Activated CD4-positive, alpha-beta T cell treated with anti-CD3 and anti-CD28 coated beads, Interleukin-2, Interleukin-6, amounts not matched to agents 100 ng/mL and 50 ng/mL, durations not matched to agents 16 hours and 8 hours (primary cell): ENCODE measurements around the gene CAP1.
A peak's percentile ranks its signal among the peaks of the same experiment; 100 is the strongest.
"Not testable (repeated sequence)": the region's sequence is repeated elsewhere in the genome, so short reads cannot be mapped to it uniquely, and the experiment has no call there.

ENCODE experiments used
- DNase-seq: peaks from one replicate; pipeline ENCODE4 v3.0.0-alpha.2; 2020

The CAP1 gene

GRCh38 chr1:40032240-40032891 lies 8.2 kb upstream of the CAP1 start:
- peak; percentile 64 for DNase-seq

DNA sequence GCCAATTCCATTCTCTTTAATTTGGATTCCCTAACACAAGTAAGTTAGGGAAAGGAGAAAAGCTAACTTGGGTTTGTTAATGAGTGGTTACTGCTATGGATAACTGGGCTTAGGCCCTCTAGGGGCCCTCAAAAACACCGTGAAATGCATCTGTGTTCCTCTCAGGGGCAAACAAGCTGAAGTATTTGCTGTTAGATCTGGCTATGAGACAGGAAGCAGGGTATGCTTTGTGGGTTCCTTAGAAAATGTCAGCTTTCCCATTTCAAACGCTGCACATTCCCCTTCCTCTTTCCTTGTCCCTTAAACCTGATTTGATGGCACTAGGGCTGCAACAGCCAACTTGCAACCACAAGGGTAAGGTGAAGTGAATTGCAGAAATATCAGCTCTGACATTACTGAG lies 5.7 kb upstream of the CAP1 start:
- DNase-seq: no peak

GRCh38 chr1:40036574-40036973 lies 4.0 kb upstream of the CAP1 start:
- DNase-seq: no peak

GRCh38 chr1:40037254-40037653 lies 3.3 kb upstream of the CAP1 start:
- DNase-seq: not testable (repeated sequence)

- no peak for DNase-seq
These were observed 1.8 kb upstream of the CAP1 start for GRCh38 chr1:40038697-40039096.

GRCh38 chr1:40039245-40039756 lies 1.2 kb upstream of the CAP1 start:
- no peak for DNase-seq

DNA sequence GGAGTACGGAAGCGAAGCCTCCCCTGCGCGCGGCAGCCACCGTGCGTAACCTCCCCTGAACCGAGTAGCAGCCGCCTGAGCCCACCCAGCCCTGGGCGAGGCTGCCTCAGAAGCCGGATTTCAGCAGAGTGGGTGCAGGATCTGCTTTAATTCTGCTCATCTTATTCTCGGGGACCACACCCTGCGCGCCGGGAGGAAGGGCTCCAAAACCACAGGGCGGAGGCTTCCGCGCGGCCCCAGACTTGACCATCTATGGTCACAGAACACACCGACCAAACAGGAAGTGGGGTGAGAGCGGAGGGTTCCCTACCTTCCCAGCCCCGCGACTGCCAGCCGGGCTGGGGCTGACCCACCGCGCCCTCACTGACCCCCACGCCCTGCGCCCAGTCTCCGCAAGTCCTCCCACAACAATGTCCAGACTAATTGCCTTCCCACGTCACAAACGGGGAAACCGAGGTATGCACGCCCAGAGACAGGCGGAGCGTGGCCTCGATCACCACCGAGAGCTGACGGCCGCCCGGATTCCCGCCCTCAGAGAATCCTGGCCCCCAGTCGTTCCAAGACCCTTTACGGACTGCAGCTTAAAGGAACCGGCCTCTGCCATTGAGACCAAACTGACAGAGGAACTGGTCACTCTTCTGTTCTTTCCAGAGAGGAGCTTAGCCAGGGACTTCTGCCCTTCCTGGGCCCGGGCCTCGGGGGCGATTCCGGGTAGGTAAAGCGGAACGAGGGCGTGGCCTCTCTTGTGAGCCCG lies 595 bp upstream of the CAP1 start:
- DNase-seq: peak; percentile 94

GRCh38 chr1:40041466-40041838 lies 923 bp downstream of the CAP1 start:
- no peak for DNase-seq

- peak; percentile 18 for DNase-seq
These were observed 1.8 kb downstream of the CAP1 start for GRCh38 chr1:40042341-40042740.

DNA sequence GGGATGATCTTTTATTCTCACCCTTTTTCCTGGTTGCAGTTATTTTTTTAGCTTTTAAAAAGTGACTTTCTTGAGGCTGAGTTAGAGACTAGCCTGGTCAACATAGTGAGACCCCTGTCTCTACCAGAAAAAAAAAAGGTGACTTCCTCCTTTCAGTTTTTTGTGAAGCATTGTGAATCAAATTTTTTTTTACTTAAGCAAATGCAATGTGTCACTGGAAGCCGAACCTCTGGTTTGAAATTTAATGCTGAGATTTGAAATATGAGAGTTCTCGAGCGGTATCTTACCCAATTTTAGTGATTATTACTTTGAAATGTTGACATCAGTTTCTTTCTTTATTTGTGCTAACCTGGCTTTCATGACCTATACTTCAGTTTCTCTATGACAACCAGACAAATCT lies 3.6 kb downstream of the CAP1 start:
- DNase-seq: no peak

DNA sequence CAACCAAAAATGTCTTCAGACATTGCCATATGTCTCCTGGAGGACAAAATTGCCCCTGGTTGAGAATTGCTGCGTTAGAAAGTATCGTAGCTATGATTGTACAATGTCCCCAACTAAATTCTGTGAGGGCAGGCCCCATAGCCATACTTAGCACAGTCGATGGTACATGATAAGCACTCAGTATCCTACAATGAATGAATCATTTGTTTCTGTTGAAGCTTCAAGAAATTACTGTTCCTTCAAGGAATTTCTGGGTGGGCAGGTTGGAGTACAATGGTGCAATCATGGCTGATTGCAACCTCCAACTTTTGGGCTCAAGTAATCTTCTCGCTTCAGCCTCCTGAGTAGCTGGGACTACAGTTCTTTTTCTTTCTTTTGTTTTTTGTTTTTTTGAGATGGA lies 4.7 kb downstream of the CAP1 start:
- no peak for DNase-seq

GRCh38 chr1:40045766-40046165 lies 5.2 kb downstream of the CAP1 start:
- DNase-seq: no peak

- DNase-seq: no peak
These were observed 6.7 kb downstream of the CAP1 start for GRCh38 chr1:40047276-40047675.

- no peak for DNase-seq
These were observed 7.2 kb downstream of the CAP1 start for GRCh38 chr1:40047769-40048168.

DNA sequence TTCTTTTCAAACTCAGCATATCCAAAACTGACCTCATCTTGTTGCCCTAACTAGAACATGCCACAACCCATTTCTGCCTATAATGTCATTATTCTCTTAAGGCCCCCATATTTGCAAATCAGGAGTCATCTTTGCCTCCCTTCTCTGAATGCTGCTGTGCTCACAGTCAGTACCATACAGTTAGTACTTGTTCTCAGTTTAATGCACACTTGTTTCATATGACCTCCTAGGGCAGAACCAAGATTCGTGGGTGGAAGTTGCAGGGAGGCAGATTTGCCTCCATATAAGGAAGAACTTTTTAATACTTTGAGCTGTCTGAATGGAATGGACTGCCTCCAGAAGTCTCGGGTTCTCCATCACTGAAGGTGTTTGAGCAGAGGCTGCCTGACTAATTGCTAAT lies 9.2 kb downstream of the CAP1 start:
- peak; percentile 23 for DNase-seq

DNA sequence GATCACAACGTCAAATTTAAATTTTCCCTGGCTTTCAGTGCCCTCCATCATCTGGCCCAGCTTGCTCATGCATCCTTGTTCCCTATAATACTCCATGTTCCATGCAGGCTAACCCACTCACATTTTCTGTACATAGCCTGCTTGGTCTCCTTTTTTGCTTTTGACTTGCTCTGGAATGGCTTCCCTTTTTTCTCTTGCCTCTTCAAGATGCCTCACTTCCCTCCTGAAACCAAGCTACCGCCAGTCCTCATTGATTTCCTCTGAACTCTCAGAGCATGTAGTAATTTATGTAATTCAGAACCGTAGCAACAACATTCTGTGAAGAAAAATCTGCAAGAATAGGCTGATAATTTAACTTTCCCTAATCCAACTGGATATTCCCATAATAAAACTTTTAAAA lies 10.3 kb downstream of the CAP1 start:
- no peak for DNase-seq

- no peak for DNase-seq
These were observed 12.8 kb downstream of the CAP1 start for GRCh38 chr1:40053138-40053887.

DNA sequence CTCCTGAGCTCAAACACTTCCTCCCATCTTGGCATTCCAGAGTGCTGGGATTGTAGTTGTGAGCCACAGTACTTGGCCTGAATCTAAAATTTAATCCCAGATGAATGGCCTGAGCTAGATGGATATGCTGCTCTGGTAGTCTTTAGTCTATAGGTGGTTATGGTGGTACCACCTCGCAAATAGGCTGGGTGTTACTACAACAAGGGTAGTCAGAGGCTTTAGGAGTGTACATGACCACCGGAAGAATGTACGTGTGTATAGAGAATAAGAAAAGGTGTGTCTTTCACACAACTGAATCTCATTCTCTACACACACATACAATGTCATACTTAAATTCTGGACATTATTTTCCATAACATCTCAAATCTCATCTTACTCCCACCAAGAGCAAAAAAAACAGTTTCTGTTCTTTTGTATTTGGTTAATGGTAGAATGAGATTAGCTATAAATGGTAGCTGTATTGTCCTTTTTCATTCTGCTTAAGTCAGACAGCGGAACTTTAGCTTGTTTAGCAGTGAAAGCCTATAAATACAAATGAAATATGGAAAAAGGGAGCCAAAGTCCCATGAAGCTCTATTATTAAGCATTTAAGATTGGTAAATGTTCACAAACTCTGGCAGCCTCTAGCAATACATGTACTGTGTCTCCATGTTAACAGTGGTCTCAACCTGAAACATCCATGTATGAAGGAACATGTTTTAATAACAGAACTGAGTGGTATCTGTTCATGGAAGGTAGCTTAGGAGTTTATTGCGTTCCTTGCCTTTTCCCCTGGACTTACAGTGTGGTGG lies 16.2 kb downstream of the CAP1 start:
- no peak for DNase-seq

DNA sequence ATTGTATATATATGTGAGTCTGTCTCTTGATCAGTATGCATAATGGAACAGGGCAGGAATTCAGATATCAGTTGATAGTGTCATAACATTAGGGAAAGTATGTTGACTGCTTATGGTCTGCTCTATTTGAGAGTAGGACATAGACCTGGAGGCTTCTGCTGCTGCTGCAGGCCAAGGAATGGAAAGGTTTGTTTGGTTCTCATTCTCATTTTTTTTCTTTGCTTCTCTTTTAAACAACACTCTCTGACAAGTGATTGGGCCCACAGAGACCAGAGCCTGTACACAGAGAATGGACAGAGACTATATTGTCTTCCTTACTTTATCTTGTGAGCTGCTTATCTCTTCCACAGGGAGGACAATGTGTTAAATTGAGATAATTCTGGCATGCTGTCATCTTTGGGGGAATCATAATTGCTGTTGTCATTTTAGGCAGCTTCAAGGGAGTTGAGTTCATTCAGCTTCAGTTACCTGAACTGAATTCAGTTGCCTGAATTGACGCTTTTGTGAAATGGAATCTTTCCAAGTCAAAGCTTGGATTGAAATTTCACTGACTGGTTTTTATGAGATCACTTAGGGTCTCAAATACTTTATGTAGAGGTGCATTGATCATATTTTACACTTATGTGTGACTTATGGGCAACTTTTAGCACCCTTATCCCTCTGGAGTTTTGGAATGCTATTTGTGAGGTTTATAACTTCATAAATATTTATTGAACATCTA lies 16.9 kb downstream of the CAP1 start:
- no peak for DNase-seq

GRCh38 chr1:40058097-40058452 lies 17.5 kb downstream of the CAP1 start:
- DNase-seq: no peak

DNA sequence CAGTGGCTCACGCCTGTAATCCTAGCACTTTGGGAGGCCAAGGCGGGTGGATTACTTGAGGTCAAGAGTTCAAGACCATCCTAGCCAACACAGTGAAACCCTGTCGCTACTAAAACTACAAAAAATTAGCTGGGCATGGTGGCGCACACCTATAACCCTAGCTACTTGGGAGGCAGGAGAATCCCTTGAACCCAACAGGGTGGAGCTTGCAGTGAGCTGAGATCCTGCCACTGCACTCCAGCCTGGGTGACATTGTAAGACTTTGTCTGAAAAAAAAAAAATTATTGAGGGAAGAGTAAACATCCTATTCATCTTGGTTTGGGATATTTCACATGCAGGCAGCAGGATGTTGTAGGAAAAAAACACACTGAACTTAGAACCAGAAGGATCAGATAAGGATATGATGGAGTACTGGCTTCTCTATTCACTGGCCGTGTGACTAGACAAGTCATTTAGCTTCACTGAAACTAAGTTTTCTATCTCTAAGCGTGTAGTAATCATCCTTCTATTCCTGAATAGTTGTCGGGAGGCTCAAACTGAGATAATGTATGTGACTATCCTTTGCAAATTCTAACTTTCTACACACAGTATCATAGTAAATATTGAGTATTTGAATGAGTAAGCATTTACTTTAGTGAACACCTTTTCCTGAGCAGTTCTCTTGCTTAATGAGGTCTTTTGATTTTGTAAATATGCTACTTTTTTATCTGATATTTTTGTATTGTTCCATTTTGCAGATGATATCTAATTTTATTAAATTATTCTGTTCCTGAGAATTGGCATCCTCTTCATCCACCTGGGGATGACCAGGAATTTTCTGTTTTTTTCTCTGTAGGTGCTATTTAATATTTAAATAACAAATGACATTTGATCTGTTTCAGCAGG lies 18.2 kb downstream of the CAP1 start:
- peak; percentile 53 for DNase-seq
